CD4-positive, alpha-beta T cell treated with Interleukin-2 at 100 ng/mL for 4 hours (primary cell): ENCODE data around the gene SERPINA5.

ENCODE experiments used
- DNase-seq: peaks from one replicate; pipeline ENCODE4 v3.0.0-alpha.2; 2020; ENCODE audit warnings: low spot score

Gene SERPINA5

DNA sequence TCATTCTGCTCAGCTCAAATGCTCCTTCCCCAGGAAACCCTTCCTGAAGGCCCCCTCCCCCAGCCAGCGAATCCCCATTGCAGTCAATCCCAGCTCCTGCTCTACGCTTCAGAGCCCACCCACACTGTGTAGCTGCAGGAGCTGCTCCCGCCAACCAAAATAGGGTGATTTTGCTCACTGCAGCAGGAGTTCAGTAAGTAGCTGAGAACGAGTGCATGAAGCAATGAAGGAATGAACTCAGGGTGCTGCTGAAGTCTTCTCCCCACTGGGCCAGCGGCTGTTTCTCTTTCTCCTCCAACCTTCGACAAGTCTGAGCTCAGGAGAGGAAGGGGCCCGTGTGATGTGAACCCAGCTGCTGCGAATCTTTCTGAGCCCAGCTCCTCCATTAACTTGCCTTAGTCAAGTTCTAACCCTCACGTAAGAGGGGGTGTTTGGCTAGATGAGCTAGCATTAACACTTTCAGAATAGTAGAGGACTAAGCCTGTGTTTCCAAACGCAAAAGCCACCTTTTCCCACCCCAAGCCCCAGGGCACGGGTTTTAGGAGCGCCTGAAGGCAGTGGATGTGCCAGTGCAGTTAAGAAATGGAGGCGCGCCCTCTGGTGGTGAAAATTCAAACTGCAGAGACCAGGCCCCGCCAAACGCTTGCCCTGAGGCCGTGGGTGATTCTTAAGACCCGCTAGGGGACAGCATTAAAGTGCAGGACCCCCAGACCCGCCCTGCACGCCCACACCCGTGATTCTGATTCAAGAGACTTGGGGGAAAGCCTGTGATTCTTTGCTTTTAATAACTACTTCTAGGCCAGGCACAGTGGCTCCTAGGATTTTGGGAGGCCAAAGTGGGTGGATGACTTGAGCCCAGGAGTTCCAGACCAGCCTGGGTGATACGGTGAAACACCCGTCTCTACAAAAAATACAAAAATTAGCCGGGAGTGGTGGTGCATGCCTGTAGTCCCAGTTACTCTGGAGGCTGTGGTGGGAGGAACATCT, 31.9 kb upstream of the SERPINA5 start:
- peak; percentile 40 for DNase-seq

- DNase-seq, result no peak
These were observed 31.2 kb upstream of the SERPINA5 start for GRCh38 chr14:94550041-94550440.

- no peak for DNase-seq
These were observed 25.2 kb upstream of the SERPINA5 start for GRCh38 chr14:94555991-94556390.

DNA sequence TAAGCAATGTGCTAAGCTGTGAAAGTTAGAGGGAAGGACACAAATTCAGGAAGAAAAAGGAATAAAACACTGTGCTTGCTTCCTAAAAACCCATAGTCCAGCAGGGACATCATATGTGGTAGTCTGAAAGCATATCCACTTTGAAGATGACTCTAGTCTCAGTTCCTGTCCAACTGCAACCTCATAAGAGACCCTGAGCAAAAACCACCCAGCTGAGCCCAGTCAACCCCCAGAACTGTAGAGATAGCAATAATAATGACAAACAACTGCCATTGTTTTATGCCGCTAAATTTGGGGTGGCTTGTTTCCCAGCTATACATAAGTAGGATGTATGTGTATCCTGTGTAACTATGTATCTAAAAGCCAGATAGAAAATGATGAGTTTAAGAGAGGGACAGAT, 23.9 kb upstream of the SERPINA5 start:
- no peak for DNase-seq

- DNase-seq, result no peak
These were observed 22.4 kb upstream of the SERPINA5 start for GRCh38 chr14:94558842-94559241.

- DNase-seq, result no peak
These were observed 21.5 kb upstream of the SERPINA5 start for GRCh38 chr14:94559638-94560290.

GRCh38 chr14:94560291-94560665, 20.9 kb upstream of the SERPINA5 start:
- no peak for DNase-seq

DNA sequence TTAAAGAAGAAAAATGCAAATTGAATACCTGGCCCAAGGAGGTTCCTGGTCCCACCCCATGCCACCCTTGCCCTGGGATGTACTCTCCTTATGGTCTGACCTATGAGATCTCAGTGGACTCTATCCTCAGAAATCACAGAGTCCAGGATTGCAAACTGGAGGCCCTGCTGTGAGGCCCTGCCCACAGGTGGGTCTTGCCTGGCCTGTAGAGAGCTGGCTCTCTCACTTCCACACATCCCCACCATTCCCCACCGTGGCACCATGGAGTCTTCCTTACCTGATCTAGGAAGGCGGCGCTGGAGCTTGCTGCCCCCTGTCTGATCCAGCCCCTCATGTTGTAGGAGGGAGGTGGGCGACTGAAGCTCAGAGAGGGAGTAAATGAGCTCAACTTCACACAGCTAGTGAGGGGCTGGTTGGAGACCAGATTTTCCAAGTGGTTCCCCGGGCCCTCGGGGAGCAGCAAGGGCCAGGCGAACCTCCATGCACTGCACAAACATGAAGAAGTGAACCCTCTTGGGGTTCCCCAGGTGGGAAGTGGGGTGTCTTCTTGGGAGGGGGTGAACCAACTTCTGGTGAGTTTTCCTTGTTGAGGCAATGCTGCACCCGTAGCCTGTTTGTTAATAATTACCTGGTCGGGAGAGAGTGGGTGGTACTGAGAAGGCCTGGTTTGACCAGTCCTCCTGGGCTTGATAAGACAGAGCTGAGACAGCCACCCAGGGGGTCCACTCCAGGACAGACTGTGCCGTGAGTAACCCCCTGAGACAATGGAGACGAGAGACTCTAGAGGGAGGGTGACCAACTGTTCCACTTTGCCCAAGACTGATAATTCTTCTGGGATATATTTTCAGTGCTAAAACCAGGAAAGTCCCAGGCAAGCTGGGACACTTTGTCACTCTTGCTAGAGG, 20.2 kb upstream of the SERPINA5 start, which contains the start of gene SERPINA4:
SERPINA4 (plus strand) TSS at position 692 of the 905 bp plus-strand sequence. CDS start 2,041 bp downstream, outside the sequence.
- no peak for DNase-seq

DNA sequence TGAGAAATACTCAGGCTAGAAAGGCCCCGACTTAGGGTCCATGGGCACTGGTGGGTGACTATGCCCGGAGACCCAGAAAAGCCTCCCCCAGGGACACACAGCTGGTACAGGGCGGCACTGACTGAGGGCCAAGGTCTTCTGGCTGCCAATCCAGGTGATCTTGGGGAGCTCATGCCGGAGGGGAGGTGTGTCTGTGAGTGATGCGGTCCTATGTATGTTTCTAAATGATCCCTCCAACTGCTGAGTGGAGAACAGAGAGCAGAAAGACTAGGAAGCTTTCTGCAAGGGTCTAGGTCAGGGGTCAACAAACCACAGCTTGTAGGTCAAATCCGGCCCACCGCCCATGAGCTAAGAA, 19.6 kb upstream of the SERPINA5 start:
- DNase-seq, result no peak

DNA sequence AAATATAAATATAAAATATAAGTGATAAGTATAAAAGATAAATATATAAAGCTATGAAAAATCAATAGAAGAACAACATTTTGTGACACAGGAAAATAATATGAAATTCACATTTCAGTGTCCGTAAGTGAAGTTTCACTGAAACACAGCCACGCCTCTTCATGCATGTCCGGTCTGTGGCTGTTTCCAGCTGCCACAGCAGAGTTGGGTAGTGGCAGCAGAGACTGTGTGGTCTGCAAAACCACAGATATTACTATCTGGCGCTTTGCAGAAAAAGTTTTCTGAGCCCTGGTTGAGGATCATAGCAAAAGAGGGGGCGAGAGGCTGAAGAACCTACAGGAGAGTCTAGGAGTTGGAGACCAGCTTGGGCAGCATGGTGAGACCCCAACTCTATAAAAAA, 19.2 kb upstream of the SERPINA5 start:
- DNase-seq, result no peak

GRCh38 chr14:94562941-94563883, 18.0 kb upstream of the SERPINA5 start:
- DNase-seq, result no peak

GRCh38 chr14:94564381-94564780, 16.8 kb upstream of the SERPINA5 start:
- DNase-seq, result no peak

- no peak for DNase-seq
These were observed 13.0 kb upstream of the SERPINA5 start for GRCh38 chr14:94568186-94568585.

GRCh38 chr14:94569381-94570001, 11.7 kb upstream of the SERPINA5 start:
- DNase-seq, result no peak

- no peak for DNase-seq
These were observed 11.2 kb upstream of the SERPINA5 start for GRCh38 chr14:94570002-94570400.

DNA sequence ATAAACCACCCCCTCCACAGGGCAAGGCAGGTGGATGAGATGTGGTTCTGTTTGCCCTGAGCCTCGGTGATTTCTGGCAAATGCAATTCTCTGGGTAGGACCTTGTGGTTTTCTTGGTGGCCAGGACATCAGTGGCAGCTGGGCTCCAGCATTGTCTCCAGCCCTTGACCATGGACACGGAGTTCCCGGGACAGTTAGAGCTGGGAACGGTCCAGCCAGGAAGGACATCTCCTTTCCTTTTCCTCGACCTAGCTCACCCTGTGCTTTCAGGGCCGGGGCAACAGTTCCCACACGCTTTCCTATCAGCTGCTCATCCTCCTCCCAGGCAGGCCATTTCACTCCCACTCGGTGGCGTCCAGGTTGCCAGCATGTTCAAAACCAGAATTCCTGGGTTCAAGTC, 10.8 kb upstream of the SERPINA5 start:
- no peak for DNase-seq

DNA sequence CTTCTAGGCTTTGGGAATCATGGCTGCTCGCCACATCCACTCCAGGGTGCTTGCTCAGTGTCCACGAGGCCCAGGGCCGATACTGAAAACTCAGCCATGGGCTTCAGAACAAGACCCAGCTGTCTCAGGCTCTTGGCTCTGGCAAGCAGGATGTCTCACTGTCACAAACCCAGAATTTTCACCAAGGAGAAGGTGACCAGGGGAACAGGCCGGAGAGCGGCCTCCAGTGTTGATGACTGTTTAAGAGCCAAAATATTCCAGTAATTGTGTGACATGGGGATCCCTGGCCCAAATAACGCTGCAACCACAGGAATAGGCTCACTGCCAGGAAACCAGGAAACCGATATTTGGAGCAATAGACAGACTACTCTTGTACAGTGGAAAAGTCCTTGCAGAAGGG, 9.8 kb upstream of the SERPINA5 start:
- DNase-seq, result no peak

GRCh38 chr14:94571950-94572349, 9.3 kb upstream of the SERPINA5 start:
- no peak for DNase-seq

- DNase-seq, result no peak
These were observed 8.5 kb upstream of the SERPINA5 start for GRCh38 chr14:94572637-94573303.
